GM19099 (cell line): ENCODE measurements around the gene HOXB13.

ENCODE experiments used
- POLR2A ChIP-seq: IDR thresholded peaks from 3 replicates; pipeline ENCODE4 v1.6.1; 2011; ENCODE audit warnings: low read depth; ENCODE audit not compliant: insufficient read length; ENCODE audit errors: extremely low read depth

Gene HOXB13

DNA sequence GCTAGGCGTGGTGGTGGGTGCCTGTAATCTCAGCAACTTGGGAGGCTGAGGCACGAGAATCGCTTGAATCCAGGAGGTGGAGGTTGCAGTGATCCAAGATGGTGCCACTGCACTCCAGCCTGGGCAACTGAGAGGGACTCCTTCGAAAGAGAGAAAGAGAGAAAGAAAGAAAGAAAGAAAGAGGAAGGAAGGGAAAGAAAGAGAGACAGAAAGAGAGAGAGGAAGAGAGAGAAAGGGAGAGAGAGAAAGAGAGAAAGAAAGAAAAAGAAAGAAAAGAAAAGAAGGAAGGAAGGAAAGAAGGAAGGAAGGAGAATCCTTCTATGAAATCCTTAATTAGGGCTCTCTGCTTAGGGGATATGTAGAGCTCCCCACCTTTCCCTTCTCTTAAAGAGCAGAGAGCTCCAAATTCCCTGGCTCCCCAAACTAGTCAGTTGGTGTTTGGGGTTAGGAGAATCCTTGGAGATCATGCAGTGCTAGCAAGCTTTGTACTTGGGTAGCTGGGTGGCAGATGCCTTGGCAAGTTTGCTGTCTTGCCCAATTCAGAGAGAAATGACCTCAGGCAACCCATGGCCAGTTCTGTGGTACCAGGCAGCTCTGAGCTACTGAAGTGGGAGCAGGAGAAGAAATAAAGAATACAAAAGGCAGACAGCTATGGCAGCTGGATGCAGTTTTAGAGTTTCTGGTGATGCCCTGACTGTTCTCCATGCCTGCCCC, 8.9 kb upstream of the HOXB13 start:
- no peak for TF ChIP-seq POLR2A

DNA sequence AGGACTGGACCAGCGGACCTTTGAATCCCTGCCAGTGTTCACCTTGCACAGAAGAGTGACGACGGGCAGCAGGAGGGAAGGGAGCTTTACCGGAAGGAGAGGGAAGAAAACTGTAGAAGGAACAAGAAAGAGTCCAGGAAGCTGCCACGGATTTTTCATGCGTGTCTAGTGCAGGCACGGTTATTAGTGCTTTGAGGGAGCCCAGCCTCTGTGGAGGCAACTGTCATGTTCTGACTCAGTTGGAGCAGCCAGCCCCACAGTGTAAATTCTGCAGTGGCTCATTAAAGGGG, 6.5 kb upstream of the HOXB13 start:
- TF ChIP-seq POLR2A, result no peak

GRCh38 chr17:48734333-48735061, 5.9 kb upstream of the HOXB13 start:
- no peak for TF ChIP-seq POLR2A

- no peak for TF ChIP-seq POLR2A
Observed at GRCh38 chr17:48733632-48734328, 5.2 kb upstream of the HOXB13 start.

DNA sequence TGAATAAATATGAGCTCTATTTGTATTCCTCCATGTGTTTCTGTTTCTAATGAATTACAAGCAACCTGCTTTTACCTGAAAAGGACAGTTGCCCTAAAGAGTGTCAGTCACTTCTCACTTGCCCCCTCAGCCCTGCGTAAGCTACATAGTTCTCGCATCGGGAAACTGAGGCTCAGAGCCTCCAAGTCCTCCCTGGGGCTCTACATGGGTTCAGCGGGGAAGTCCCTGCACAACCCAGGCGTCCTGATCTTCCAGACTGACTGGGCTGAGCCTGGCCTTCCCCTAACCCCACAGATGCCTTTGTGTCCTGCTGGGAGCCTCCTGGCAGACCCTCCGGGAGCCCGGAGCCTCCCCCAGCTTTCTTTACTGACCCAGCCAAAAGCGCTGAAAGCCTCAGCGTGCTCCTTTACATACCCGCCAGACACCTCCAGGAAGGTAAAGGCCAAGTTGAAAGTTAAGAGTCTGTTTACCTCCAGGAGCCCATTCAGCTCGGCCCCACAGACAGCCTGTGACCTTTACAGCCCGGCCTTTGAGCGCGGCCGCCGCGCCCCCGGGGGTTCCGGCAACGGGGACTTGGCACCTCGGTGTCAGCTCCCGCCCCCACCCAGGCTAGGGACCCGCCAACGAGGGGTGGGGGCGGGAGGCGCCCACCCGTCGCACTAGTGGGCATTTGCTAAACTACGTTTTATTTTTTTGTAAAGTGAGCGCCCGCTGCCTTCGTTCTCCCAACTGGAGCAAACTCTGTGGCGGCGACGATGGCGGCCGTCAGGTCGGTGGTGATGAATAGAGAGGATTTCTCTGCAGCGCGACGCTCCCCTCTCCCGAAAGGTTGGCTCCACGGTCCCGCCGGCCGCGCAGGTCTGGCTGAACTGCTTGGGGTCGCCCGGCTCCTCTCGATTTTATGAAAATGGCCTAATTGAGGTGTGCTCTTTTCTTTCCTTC, 4.4 kb upstream of the HOXB13 start:
- TF ChIP-seq POLR2A, result no peak

GRCh38 chr17:48731355-48731754, 2.8 kb upstream of the HOXB13 start:
- no peak for TF ChIP-seq POLR2A

- TF ChIP-seq POLR2A, result no peak
Observed at GRCh38 chr17:48730240-48730550, 1.6 kb upstream of the HOXB13 start.

DNA sequence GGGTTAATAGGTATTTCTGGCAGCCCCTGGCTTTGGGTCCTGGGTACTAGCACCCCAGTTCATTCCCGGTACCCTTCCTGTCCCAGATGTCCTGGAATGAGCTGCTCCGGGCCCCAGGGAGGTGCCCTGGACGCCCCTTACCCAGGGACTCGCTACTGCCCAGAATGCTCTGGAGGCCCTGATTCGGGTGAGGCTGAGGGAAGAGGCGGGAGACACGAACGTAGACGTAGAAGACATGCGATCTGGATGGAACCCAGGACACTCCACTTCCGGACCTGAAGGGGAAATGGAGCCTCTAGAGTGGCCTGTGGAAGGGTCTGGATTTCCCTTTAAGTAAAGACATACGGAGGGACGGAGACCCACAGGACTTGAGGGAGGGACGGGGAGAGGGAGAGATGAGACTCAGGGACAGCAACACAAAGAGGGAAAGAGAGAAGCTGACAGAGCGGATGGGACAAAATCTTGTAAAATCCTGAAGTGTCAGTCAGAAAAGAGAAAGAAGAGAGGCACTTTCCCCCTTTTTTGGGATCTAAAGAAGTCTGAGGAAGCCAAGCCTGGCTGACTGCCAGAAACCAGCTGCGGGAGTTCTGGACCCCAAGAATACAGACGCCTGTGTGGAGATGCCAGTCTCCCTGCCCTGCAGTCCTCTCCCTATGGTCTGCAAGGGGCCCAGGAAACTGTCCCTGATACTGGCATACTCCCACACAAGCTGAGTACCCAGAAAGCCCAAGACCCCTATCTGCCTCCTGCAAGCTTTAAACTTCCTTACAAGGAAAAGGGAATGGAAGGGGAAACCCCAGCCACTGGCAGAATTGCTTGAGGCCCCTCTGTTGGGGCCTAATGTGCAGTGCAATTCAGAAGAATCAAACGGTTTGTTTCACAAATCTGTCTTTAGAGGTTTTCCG, 1.0 kb upstream of the HOXB13 start:
- no peak for TF ChIP-seq POLR2A

DNA sequence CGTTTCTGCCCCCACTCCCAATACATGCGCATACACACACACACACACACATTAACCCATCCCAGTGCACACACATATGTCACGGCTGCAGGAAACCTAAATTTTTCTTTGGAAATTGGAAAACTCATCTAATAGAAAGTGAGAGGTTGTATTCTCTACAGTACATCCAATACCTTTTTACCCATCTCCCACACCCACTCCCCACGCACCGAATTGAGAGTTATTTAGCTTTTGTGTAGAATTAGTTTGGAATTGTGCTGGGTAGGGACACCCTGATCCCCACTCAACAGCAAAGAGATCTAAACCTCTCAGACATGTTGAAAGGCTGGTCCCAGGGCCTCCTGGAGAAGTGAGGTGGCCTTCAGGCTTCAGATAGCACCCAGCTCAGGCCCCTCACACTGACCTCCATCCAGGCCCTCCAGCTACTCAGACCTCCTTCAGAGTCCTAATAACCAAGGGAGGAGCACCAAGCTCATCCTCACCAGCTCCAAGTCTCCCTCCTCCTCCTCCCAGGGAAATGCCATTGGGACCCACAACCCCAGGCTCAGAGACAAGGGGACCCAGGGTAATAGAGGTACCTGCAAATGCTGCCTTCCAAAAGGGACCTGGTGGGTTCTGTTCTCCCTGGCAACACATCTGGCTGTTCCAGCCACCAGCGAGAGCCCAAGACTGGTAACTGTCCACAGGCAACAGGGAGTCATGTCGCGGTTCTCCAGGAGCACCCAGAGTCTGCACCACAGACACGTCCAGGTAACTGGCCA, 955 bp downstream of the HOXB13 start:
- TF ChIP-seq POLR2A, result no peak

DNA sequence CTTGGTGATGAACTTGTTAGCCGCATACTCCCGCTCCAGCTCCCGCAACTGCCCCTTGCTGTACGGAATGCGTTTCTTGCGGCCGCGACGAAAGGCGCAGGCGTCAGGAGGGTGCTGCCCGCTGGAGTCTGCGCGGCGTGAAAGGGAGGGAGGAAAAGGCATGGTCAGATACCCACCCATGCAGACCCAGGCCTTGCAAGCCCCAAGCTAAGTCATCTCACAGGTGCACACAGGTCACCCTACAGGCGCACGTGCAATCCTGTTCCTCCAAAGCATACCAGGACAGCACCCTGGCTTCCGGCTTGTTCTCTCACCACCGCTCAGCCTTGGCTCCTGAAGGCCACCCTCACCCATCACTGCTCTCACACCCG, 1.6 kb downstream of the HOXB13 start:
- no peak for TF ChIP-seq POLR2A

DNA sequence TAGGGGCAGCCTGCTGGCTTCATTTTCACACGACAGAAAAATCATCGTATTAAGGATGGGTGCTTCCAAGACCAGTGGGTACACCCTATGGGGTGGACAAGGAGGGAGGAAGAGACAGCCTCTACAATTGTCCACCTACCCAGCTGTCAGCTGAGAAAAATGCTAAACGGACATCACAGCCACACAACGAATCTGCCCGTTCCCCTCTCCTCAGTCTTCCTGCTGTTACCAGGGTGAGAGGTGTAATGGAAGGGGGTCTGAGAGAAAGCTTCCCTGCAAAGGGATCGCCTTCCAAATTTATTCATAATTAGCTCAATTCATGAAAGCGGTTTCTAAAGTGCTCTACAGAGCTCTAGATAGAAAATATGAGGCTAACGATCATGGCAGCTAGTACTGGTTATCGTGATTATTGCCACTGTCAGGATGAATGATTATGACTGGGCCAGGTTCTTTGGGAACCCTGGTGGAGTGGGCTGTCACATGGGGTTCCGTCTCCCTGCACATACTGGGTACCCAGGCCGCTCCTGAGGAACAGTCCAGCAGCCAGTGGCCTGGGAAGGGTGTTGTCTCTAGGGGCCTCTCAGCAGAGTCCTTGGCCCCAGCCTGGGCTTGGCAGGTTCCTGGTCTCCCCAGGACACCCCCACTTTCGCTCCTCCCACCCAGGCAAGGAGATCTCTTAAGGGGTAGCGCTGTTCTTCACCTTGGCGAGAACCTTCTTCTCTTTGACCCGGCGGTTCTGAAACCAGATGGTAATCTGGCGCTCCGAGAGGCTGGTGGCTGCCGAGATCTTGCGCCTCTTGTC, 2.2 kb downstream of the HOXB13 start:
- no peak for TF ChIP-seq POLR2A

DNA sequence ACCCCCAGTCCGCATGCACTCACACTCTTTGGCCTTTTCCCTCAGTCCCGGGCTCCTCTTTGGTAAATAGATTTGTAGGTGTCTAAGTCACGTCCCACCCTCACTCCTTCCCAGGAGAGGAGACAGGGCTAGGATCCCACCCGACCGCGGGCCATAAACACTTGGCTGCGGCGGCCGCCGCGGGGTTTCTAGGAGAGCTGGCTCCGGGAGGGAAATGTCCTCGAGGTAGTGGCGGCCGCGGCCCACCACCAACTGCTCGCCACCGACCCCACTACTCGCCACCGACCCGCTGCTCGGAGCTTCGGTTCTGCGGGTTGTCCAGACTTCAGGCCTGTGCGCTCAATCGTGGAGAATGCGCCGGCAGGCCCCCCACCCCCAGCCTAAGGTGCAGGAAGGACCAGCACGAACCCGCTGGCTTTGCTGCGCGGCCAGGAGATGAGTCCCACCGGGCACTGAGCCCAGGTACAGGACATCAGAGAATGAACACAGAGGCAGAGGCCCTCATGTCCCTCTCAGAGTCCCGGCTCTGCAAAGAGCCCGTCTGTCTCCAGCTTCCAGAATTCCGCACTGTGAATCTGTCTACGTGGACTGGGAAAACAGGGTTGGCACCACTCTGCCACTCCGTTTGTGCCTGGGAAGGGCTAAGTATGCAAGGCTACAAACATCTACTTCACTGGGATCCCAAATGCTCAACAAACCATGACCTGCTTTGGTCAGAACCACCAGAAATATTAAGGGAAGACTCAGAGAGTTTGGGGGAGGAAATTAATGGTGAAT, 3.1 kb downstream of the HOXB13 start:
- no peak for TF ChIP-seq POLR2A

DNA sequence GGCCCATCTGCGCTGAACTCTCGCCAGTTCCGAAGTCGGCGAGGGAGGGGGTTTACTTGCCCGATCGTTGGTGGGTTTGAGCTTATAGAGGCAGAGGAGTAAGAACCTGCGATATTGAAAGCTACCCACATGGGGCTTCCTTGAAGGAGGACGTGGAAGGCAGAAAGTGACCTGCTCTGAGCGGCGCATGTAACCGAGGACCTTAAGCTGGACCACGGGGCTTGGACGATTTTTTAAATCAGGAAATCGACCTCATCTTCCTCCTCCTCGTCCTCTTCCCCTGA, 3.6 kb downstream of the HOXB13 start:
- TF ChIP-seq POLR2A, result no peak
